Measurements from ENCODE around the gene DDX41. TPM values are rescaled to one million over a fixed set of nuclear protein-coding genes. Genes with fewer than 3 reads are reported as not detected.

The DDX41 gene
- total RNA-seq, 2 donors from 2014 or later, result 53.7 to 138 TPM

- Histone ChIP-seq H3K27me3 (replicated peaks; ENCODE audit: insufficient read depth) (no peaks in the 10 kb centered on the region), H3K36me3 (peaks cover 42% of the 10 kb centered on the region), H3K4me3 (no peak overlapping the region), H3K27ac (no peak overlapping the region), H3K9me3 (no peaks in the 10 kb centered on the region), H3K4me1 (ENCODE audit: control insufficient read depth in 1 of 2, low read depth in 2 of 2) (peaks cover 10 to 14% of the 10 kb centered on the region in 2 donors)
- DNase-seq (ENCODE audit: low spot score), result no peak
- no peak for TF ChIP-seq CTCF (IDR thresholded peaks at IDR 0.05)
- ATAC-seq (ENCODE audit: insufficient number of reproducible peaks, low FRiP score, low read depth), result no peak
These were observed 4.7 kb downstream of the DDX41 start for GRCh38 chr5:177511796-177512675.

- DNase-seq (ENCODE audit: low spot score), result no peak
- ATAC-seq (ENCODE audit: insufficient number of reproducible peaks, low FRiP score, low read depth), result no peak
- Histone ChIP-seq H3K27me3 (replicated peaks; ENCODE audit: insufficient read depth) (no peaks in the 10 kb centered on the region), H3K27ac (peak overlapping the region in 1 of 2 donors; percentile 5), H3K4me1 (ENCODE audit: control insufficient read depth in 1 of 2, low read depth in 2 of 2) (peaks cover 9 to 13% of the 10 kb centered on the region in 2 donors), H3K36me3 (peaks cover 42% of the 10 kb centered on the region), H3K4me3 (no peak overlapping the region), H3K9me3 (no peaks in the 10 kb centered on the region)
- TF ChIP-seq CTCF (IDR thresholded peaks at IDR 0.05), result no peak
These were observed 5.6 kb downstream of the DDX41 start for GRCh38 chr5:177511181-177511580.

GRCh38 chr5:177510567-177511053 lies 6.2 kb downstream of the DDX41 start:
- ATAC-seq (ENCODE audit: insufficient number of reproducible peaks, low FRiP score, low read depth) (no peak), DNase-seq (ENCODE audit: low spot score) (no peak)
- Histone ChIP-seq H3K36me3 (peaks cover 42% of the 10 kb centered on the region), H3K27me3 (replicated peaks; ENCODE audit: insufficient read depth) (no peaks in the 10 kb centered on the region), H3K27ac (peak overlapping the region in 1 of 2 donors; percentile 44), H3K9me3 (no peaks in the 10 kb centered on the region), H3K4me1 (ENCODE audit: control insufficient read depth in 1 of 2, low read depth in 2 of 2) (peaks cover 4 to 7% of the 10 kb centered on the region in 2 donors), H3K4me3 (no peak overlapping the region)
- no peak for TF ChIP-seq CTCF (IDR thresholded peaks at IDR 0.05)

GRCh38 chr5:177509991-177510566 lies 6.7 kb downstream of the DDX41 start:
- no peak for TF ChIP-seq CTCF (IDR thresholded peaks at IDR 0.05)
- Histone ChIP-seq H3K36me3 (peaks cover 36% of the 10 kb centered on the region), H3K27me3 (replicated peaks; ENCODE audit: insufficient read depth) (no peaks in the 10 kb centered on the region), H3K27ac (peak overlapping the region in 1 of 2 donors; percentile 44), H3K9me3 (no peaks in the 10 kb centered on the region), H3K4me1 (ENCODE audit: control insufficient read depth in 1 of 2, low read depth in 2 of 2) (peaks cover 0 to 2% of the 10 kb centered on the region in 2 donors), H3K4me3 (peak overlapping the region; percentile 66)
- DNase-seq (ENCODE audit: low spot score), result no peak
- no peak for ATAC-seq (ENCODE audit: insufficient number of reproducible peaks, low FRiP score, low read depth)

GRCh38 chr5:177509381-177509951 lies 7.3 kb downstream of the DDX41 start, which contains the start of gene DOK3:
DOK3 (minus strand) TSS chr5:177509826; CDS start chr5:177509540, 286 bp downstream.
- no peak for ATAC-seq (ENCODE audit: insufficient number of reproducible peaks, low FRiP score, low read depth)
- Histone ChIP-seq H3K4me1 (ENCODE audit: control insufficient read depth in 1 of 2, low read depth in 2 of 2) (no peaks in the 10 kb centered on the region), H3K9me3 (no peaks in the 10 kb centered on the region), H3K4me3 (peak within 1 kb of the TSS; percentile 66), H3K36me3 (peaks cover 30% of the 10 kb centered on the region), H3K27me3 (replicated peaks; ENCODE audit: insufficient read depth) (no peaks in the 10 kb centered on the region), H3K27ac (peak within 1 kb of the TSS; percentile 44 to 56)
- TF ChIP-seq CTCF (IDR thresholded peaks at IDR 0.05), result no peak
- no peak for DNase-seq (ENCODE audit: low spot score)
